GM23338 (cell line): ENCODE data around the gene UBE2G2. TPM values are rescaled to one million over a fixed set of nuclear protein-coding genes. Genes with fewer than 3 reads are reported as not detected.

Experiments used
- ATAC-seq: fragments of 200-7000 bp; cut with Tn5 transposase; 3 replicates; pipeline ENCODE4 v1.9.1; 2020
- DNase-seq: peaks from one replicate; pipeline ENCODE4 v3.0.0-alpha.2; 2015; ENCODE audit warnings: low spot score
- H2AFZ ChIP-seq: fragments of 200-600 bp; sonication (generic); 2 replicates; pipeline ENCODE4 v1.8.0; 2016; ENCODE audit warnings: antibody characterized with exemption, mild to moderate bottlenecking, moderate library complexity
- H3F3A ChIP-seq: fragments of 200-600 bp; sonication (generic); replicated peaks from 2 replicates; pipeline ENCODE4 v1.8.0; 2017; ENCODE audit warnings: antibody characterized with exemption, mixed run types, low read depth
- H3K27ac ChIP-seq: fragments of 200-600 bp; sonication (generic); 2 replicates; pipeline ENCODE4 v1.6.1; 2016; ENCODE audit warnings: low read depth
- H3K27me3 ChIP-seq: fragments of 200-600 bp; sonication (generic); 2 replicates; pipeline ENCODE4 v1.8.0; 2016; ENCODE audit warnings: mild to moderate bottlenecking, mixed run types, moderate library complexity; ENCODE audit not compliant: insufficient read depth
- H3K36me3 ChIP-seq: fragments of 200-600 bp; sonication (generic); 2 replicates; pipeline ENCODE4 v1.8.0; 2016; ENCODE audit warnings: mild to moderate bottlenecking; ENCODE audit not compliant: insufficient read depth
- H3K4me1 ChIP-seq: fragments of 200-600 bp; sonication (generic); 2 replicates; pipeline ENCODE4 v1.8.0; 2016; ENCODE audit warnings: mild to moderate bottlenecking, moderate library complexity; ENCODE audit not compliant: insufficient read depth
- H3K4me2 ChIP-seq: fragments of 200-600 bp; sonication (generic); 2 replicates; pipeline ENCODE4 v1.7.1; 2017; ENCODE audit warnings: mixed run types
- H3K4me3 ChIP-seq: fragments of 200-600 bp; sonication (generic); 2 replicates; pipeline ENCODE4 v1.6.1; 2016; ENCODE audit warnings: mixed run types
- H3K79me2 ChIP-seq: fragments of 200-600 bp; sonication (generic); replicated peaks from 2 replicates; pipeline ENCODE4 v1.8.0; 2017; ENCODE audit warnings: mild to moderate bottlenecking; ENCODE audit not compliant: insufficient read depth
- H3K9me2 ChIP-seq: fragments of 200-600 bp; sonication (generic); 2 replicates; pipeline ENCODE4 v1.8.0; 2017; ENCODE audit not compliant: insufficient read depth
- H4K20me1 ChIP-seq: fragments of 200-600 bp; sonication (generic); replicated peaks from 2 replicates; pipeline ENCODE4 v1.8.0; 2017; ENCODE audit warnings: mild to moderate bottlenecking; ENCODE audit not compliant: insufficient read depth
- H3K27ac Mint-ChIP-seq: 2 replicates; pipeline ENCODE4 v1.8.0; 2020; ENCODE audit warnings: inconsistent platforms, mild to moderate bottlenecking, moderate library complexity, mixed read lengths
- H3K27me3 Mint-ChIP-seq: 3 replicates; pipeline ENCODE4 v1.8.0; 2022; ENCODE audit warnings: low read depth, mild to moderate bottlenecking, moderate library complexity, mixed read lengths, inconsistent platforms; ENCODE audit not compliant: insufficient read depth, poor library complexity
- H3K36me3 Mint-ChIP-seq: 3 replicates; pipeline ENCODE4 v1.8.0; 2021; ENCODE audit warnings: low read depth, mild to moderate bottlenecking, inconsistent platforms, moderate library complexity, mixed read lengths
- H3K4me1 Mint-ChIP-seq: 3 replicates; pipeline ENCODE4 v1.8.0; 2020; ENCODE audit warnings: mild to moderate bottlenecking, inconsistent platforms, mixed read lengths
- H3K4me3 Mint-ChIP-seq: 3 replicates; pipeline ENCODE4 v1.8.0; 2021; ENCODE audit warnings: moderate library complexity, mild to moderate bottlenecking, inconsistent platforms, mixed read lengths
- H3K9me3 Mint-ChIP-seq: 3 replicates; pipeline ENCODE4 v1.8.0; 2020; ENCODE audit warnings: moderate library complexity, mild to moderate bottlenecking, inconsistent platforms, mixed read lengths
- CREB1 ChIP-seq: fragments of 250-450 bp; sonication (Bioruptor Pico); IDR thresholded peaks from 2 replicates; pipeline ENCODE4 v1.5.0; 2020; ENCODE audit warnings: low read depth, mild to moderate bottlenecking, moderate library complexity
- CTCF ChIP-seq, 2 experiments: fragments of 200-600 bp in 1 of 2; sonication (generic) in 1 of 2; conservative IDR thresholded peaks; 2 replicates each; pipeline versions ENCODE4 v1.5.1 to v1.6.1; 2016 to 2017; ENCODE audit warnings: antibody characterized with exemption in 2 of 2, low read depth in 2 of 2, mild to moderate bottlenecking in 2 of 2, moderate library complexity in 1 of 2
- ETS1 ChIP-seq: IDR thresholded peaks from 2 replicates; pipeline ENCODE4 v1.6.1; 2016; ENCODE audit warnings: antibody characterized with exemption
- EZH2phosphoT487 ChIP-seq: fragments of 200-600 bp; sonication (generic); IDR thresholded peaks from one replicate; pipeline ENCODE4 v1.8.1; 2018; ENCODE audit warnings: antibody characterized with exemption; ENCODE audit not compliant: unreplicated experiment
- JUNB ChIP-seq: IDR thresholded peaks from one replicate; pipeline ENCODE4 v1.6.1; 2016; ENCODE audit warnings: antibody characterized with exemption; ENCODE audit not compliant: unreplicated experiment
- NANOG ChIP-seq: IDR thresholded peaks from 2 replicates; pipeline ENCODE4 v1.6.1; 2016; ENCODE audit warnings: antibody characterized with exemption, borderline replicate concordance
- REST ChIP-seq: IDR thresholded peaks from one replicate; pipeline ENCODE4 v1.6.1; 2018; ENCODE audit warnings: antibody characterized with exemption; ENCODE audit not compliant: unreplicated experiment
- STAT1 ChIP-seq: IDR thresholded peaks from one replicate; pipeline ENCODE4 v1.6.1; 2016; ENCODE audit warnings: antibody characterized with exemption; ENCODE audit not compliant: unreplicated experiment
- ZNF114 ChIP-seq: fragments of 250-450 bp; sonication (Bioruptor Pico); IDR thresholded peaks from 2 replicates; pipeline ENCODE4 v1.5.0; 2020; ENCODE audit warnings: mild to moderate bottlenecking, moderate library complexity
- ZNF331 ChIP-seq: fragments of 250-450 bp; sonication (Bioruptor Pico); IDR thresholded peaks from 2 replicates; pipeline ENCODE4 v1.5.0; 2020; ENCODE audit warnings: low read depth, mild to moderate bottlenecking, moderate library complexity
- polyA plus RNA-seq: library from polyadenylated mRNA; unstranded; fragments of >200 nt; fragmentation: Nextera tagmentation; extraction: Ambion mirVana; gene quantifications from 2 replicates; pipeline ENCODE4 v1.2.1, GENCODE V29; 2016
- total RNA-seq: library from RNA; depleted of rRNA; stranded (reverse); fragments of >200 nt; shearing (Covaris generic); gene quantifications from 2 replicates; pipeline ENCODE4 v1.2.3, GENCODE V29; 2014

Gene UBE2G2
- total and polyA plus RNA-seq, 2 experiments from 2014 or later, result 66.4 to 100 TPM

DNA sequence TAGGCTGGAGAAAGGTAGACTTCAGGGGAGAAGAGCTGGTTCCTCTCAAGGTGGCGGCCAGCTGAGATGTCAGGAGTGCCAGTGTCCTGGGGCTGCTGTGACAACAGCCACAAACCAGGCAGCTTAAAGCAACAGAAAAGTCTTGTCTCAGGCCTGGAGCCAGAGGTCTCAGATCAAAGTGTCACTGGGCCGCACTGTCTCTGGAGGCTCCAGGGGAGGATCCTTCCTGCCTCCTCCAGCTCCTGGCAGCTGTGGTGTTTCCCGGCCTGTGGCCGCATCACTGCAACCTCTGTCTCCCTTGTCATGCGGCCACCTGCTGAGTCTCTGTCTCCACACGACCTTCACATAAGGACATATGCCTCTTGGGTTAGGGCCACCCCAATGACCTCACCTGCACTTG lies 65.8 kb downstream of the UBE2G2 start:
- Histone ChIP-seq H3K9me2 (no peaks in the 10 kb centered on the region), H3F3A (no peaks in the 10 kb centered on the region), H3K4me1 (no peaks in the 10 kb centered on the region; the same call in 1 of the 2 replicates), H3K79me2 (no peaks in the 10 kb centered on the region), H3K27me3 (no peaks in the 10 kb centered on the region), H2AFZ (no peak overlapping the region), H3K36me3 (peaks cover 4% of the 10 kb centered on the region; the same call in 1 of the 2 replicates), H3K4me3 (no peak overlapping the region), H4K20me1 (no peaks in the 10 kb centered on the region), H3K4me2 (no peak overlapping the region), H3K27ac (no peak overlapping the region)
- ATAC-seq, result peak; percentile 46
- peaks cover 21% of the 10 kb centered on the region for H3K36me3 Mint-ChIP-seq
- H3K27me3 Mint-ChIP-seq, result peaks cover 22% of the 10 kb centered on the region
- no peak overlapping the region for H3K4me3 Mint-ChIP-seq
- TF ChIP-seq ZNF331 (CRISPR knock-in tag), result no peak
- no peak for TF ChIP-seq NANOG
- TF ChIP-seq EZH2phosphoT487, result no peak
- no peak for TF ChIP-seq CTCF (conservative IDR thresholded peaks at IDR 0.05; ENCODE audit: low read depth in 2 of 2)
- TF ChIP-seq ZNF114 (CRISPR knock-in tag), result no peak
- no peak for TF ChIP-seq REST
- TF ChIP-seq STAT1, result no peak
- TF ChIP-seq CREB1, result no peak
- TF ChIP-seq ETS1, result no peak
- TF ChIP-seq JUNB, result no peak
- H3K4me1 Mint-ChIP-seq, result peaks cover 25% of the 10 kb centered on the region
- H3K27ac Mint-ChIP-seq, result no peak overlapping the region
- peaks cover 38% of the 10 kb centered on the region; the same call in 2 of the 3 replicates for H3K9me3 Mint-ChIP-seq
- DNase-seq, result no peak

- no peak for ATAC-seq
- TF ChIP-seq CTCF (conservative IDR thresholded peaks at IDR 0.05; ENCODE audit: low read depth in 2 of 2), result no peak
- no peak for TF ChIP-seq NANOG
- TF ChIP-seq JUNB, result no peak
- no peak for TF ChIP-seq STAT1
- TF ChIP-seq CREB1, result no peak
- TF ChIP-seq ETS1, result no peak
Measured at GRCh38 chr21:44734841-44735240, 66.8 kb downstream of the UBE2G2 start.

More at GRCh38 chr21:44734841-44735240, 66.8 kb downstream of the UBE2G2 start:
- H3K27me3 Mint-ChIP-seq, result peaks cover 22% of the 10 kb centered on the region
- H3K4me1 Mint-ChIP-seq, result peaks cover 24% of the 10 kb centered on the region
- no peaks in the 10 kb centered on the region for H3K79me2 ChIP-seq
- H3K27ac Mint-ChIP-seq, result no peak overlapping the region
- no peaks in the 10 kb centered on the region for H4K20me1 ChIP-seq
- no peak overlapping the region for H3K4me2 ChIP-seq
- no peaks in the 10 kb centered on the region for H3K27me3 ChIP-seq
- H3K36me3 Mint-ChIP-seq, result peaks cover 21% of the 10 kb centered on the region
- no peaks in the 10 kb centered on the region; the same call in 1 of the 2 replicates for H3K4me1 ChIP-seq
- H3K36me3 ChIP-seq, result peaks cover 4% of the 10 kb centered on the region; the same call in 1 of the 2 replicates
- no peaks in the 10 kb centered on the region for H3K9me2 ChIP-seq
- H3K27ac ChIP-seq, result no peak overlapping the region
- DNase-seq, result no peak
- no peak overlapping the region for H3K4me3 ChIP-seq
- peaks cover 37% of the 10 kb centered on the region; the same call in 2 of the 3 replicates for H3K9me3 Mint-ChIP-seq
- H3K4me3 Mint-ChIP-seq, result no peak overlapping the region
- no peak overlapping the region for H2AFZ ChIP-seq
- no peaks in the 10 kb centered on the region for H3F3A ChIP-seq
